ENCODE measurements around the gene HIGD2A. TPM values are rescaled to one million over a fixed set of nuclear protein-coding genes. Genes with fewer than 3 reads are reported as not detected.
A peak's percentile ranks its signal among the peaks of the same experiment; 100 is the strongest.
"Not testable (repeated sequence)": the region's sequence is repeated elsewhere in the genome, so short reads cannot be mapped to it uniquely, and the experiment has no call there.

The HIGD2A gene
- total and polyA plus RNA-seq, 2 experiments from 2014 or later: 109 to 224 TPM

GRCh38 chr5:176405656-176406435 is 17.3 kb downstream of the HIGD2A start:
- H3K79me2 ChIP-seq: peaks cover 8% of the 10 kb centered on the region
- no peak overlapping the region for H3K4me3 ChIP-seq
- no peak overlapping the region for H3K27ac ChIP-seq
- H2AFZ ChIP-seq: no peak overlapping the region
- no peaks in the 10 kb centered on the region for H3K9me3 ChIP-seq (ENCODE audit: low read depth)
- peaks cover 2% of the 10 kb centered on the region for H4K20me1 ChIP-seq (ENCODE audit: insufficient read depth, poor library complexity, severe bottlenecking)
- TF ChIP-seq CTCF (IDR thresholded peaks at IDR 0.05; ENCODE audit: poor library complexity) (no peak), EZH2 (IDR thresholded peaks at IDR 0.05; ENCODE audit: borderline replicate concordance) (no peak), EZH2phosphoT487 (IDR thresholded peaks at IDR 0.05; ENCODE audit: low read depth, severe bottlenecking, unreplicated experiment) (no peak)
- H3K4me1 ChIP-seq (ENCODE audit: insufficient read depth): peaks cover 9% of the 10 kb centered on the region
- no peaks in the 10 kb centered on the region for H3K9me2 ChIP-seq (replicated peaks; ENCODE audit: insufficient read depth)
- 77% methylated on average over 20 of the region's 20 CpGs for WGBS (ENCODE audit: low lambda C conversion rate, missing lambda C conversion rate)
- no peaks in the 10 kb centered on the region for H3K36me3 ChIP-seq (replicated peaks; ENCODE audit: insufficient read depth, low read depth)
- H3K27me3 ChIP-seq: no peaks in the 10 kb centered on the region
- H3K4me2 ChIP-seq: no peak overlapping the region
- peak; percentile 1 for DNase-seq (ENCODE audit: low spot score)

- 93% methylated on average over 9 of the region's 9 CpGs for WGBS (ENCODE audit: low lambda C conversion rate, missing lambda C conversion rate)
- H3K4me3 ChIP-seq: no peak overlapping the region
- no peaks in the 10 kb centered on the region for H3K9me3 ChIP-seq (ENCODE audit: low read depth)
- no peak overlapping the region for H2AFZ ChIP-seq
- no peaks in the 10 kb centered on the region for H3K27me3 ChIP-seq
- no peak overlapping the region for H3K27ac ChIP-seq
- TF ChIP-seq CTCF (IDR thresholded peaks at IDR 0.05; ENCODE audit: poor library complexity): no peak
- no peak for TF ChIP-seq EZH2 (IDR thresholded peaks at IDR 0.05; ENCODE audit: borderline replicate concordance)
- TF ChIP-seq EZH2phosphoT487 (IDR thresholded peaks at IDR 0.05; ENCODE audit: low read depth, severe bottlenecking, unreplicated experiment): no peak
- no peaks in the 10 kb centered on the region for H3K36me3 ChIP-seq (replicated peaks; ENCODE audit: insufficient read depth, low read depth)
- no peaks in the 10 kb centered on the region for H3K9me2 ChIP-seq (replicated peaks; ENCODE audit: insufficient read depth)
- peaks cover 13% of the 10 kb centered on the region for H3K79me2 ChIP-seq
- H3K4me2 ChIP-seq: no peak overlapping the region
- peaks cover 4% of the 10 kb centered on the region for H4K20me1 ChIP-seq (ENCODE audit: insufficient read depth, poor library complexity, severe bottlenecking)
- DNase-seq (ENCODE audit: low spot score): peak; percentile 3
- peaks cover 9% of the 10 kb centered on the region for H3K4me1 ChIP-seq (ENCODE audit: insufficient read depth)
These were observed 18.0 kb downstream of the HIGD2A start for GRCh38 chr5:176406436-176407052.

GRCh38 chr5:176407456-176408251 is 19.1 kb downstream of the HIGD2A start:
- H3K27ac ChIP-seq: no peak overlapping the region
- no peak overlapping the region for H2AFZ ChIP-seq
- no peaks in the 10 kb centered on the region for H3K9me3 ChIP-seq (ENCODE audit: low read depth)
- no peak overlapping the region for H3K4me3 ChIP-seq
- H3K27me3 ChIP-seq: no peaks in the 10 kb centered on the region
- H3K4me2 ChIP-seq: no peak overlapping the region
- no peak for TF ChIP-seq CTCF (IDR thresholded peaks at IDR 0.05; ENCODE audit: poor library complexity)
- TF ChIP-seq EZH2phosphoT487 (IDR thresholded peaks at IDR 0.05; ENCODE audit: low read depth, severe bottlenecking, unreplicated experiment): no peak
- TF ChIP-seq EZH2 (IDR thresholded peaks at IDR 0.05; ENCODE audit: borderline replicate concordance): no peak
- peaks cover 8% of the 10 kb centered on the region for H4K20me1 ChIP-seq (ENCODE audit: insufficient read depth, poor library complexity, severe bottlenecking)
- no peaks in the 10 kb centered on the region for H3K36me3 ChIP-seq (replicated peaks; ENCODE audit: insufficient read depth, low read depth)
- peaks cover 19% of the 10 kb centered on the region for H3K79me2 ChIP-seq
- 93% methylated on average over 6 of the region's 6 CpGs for WGBS (ENCODE audit: low lambda C conversion rate, missing lambda C conversion rate)
- DNase-seq (ENCODE audit: low spot score): no peak
- peaks cover 9% of the 10 kb centered on the region for H3K4me1 ChIP-seq (ENCODE audit: insufficient read depth)
- no peaks in the 10 kb centered on the region for H3K9me2 ChIP-seq (replicated peaks; ENCODE audit: insufficient read depth)

GRCh38 chr5:176408252-176408573 is 19.7 kb downstream of the HIGD2A start:
- not testable (repeated sequence) for H2AFZ ChIP-seq; H3K4me3 ChIP-seq; H3K27me3 ChIP-seq; DNase-seq (ENCODE audit: low spot score); H3K9me3 ChIP-seq (ENCODE audit: low read depth); H3K4me1 ChIP-seq (ENCODE audit: insufficient read depth); H3K4me2 ChIP-seq; H3K9me2 ChIP-seq (replicated peaks; ENCODE audit: insufficient read depth); H3K36me3 ChIP-seq (replicated peaks; ENCODE audit: insufficient read depth, low read depth); H3K27ac ChIP-seq
- Histone ChIP-seq H4K20me1 (ENCODE audit: insufficient read depth, poor library complexity, severe bottlenecking) (peaks cover 14% of the 10 kb centered on the region), H3K79me2 (peaks cover 24% of the 10 kb centered on the region)
- 91% methylated on average over 8 of the region's 10 CpGs for WGBS (ENCODE audit: low lambda C conversion rate, missing lambda C conversion rate)

Data from hepatocyte (in vitro differentiated cells).